HG02870 (cell line): ENCODE results near the gene PTPRC.

Experiments
- ATAC-seq: cut with Tn5 transposase; IDR thresholded peaks from one replicate; pipeline ENCODE4 v1.9.1; 2021; ENCODE audit warnings: mild to moderate bottlenecking, moderate library complexity; ENCODE audit not compliant: unreplicated experiment

PTPRC gene

DNA sequence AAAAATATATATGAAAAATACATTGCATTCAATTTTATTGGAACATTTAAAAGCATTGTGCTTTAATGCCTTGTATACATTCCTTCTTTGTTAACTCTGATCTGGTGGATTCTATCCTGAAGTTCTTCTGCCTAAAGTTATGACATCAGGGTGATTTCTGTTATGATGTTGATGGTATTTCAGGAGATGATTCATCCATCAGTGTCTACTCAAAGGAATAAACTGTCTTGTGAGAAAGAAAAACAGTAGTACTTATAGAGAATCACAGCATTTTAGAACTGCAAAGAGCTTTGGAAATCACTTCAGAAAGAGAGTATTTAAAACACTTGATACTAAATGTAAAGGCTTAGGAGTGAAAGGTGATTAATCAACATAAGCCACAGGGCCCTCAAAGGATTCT lies 155.7 kb downstream of the PTPRC start:
- no peak for ATAC-seq

DNA sequence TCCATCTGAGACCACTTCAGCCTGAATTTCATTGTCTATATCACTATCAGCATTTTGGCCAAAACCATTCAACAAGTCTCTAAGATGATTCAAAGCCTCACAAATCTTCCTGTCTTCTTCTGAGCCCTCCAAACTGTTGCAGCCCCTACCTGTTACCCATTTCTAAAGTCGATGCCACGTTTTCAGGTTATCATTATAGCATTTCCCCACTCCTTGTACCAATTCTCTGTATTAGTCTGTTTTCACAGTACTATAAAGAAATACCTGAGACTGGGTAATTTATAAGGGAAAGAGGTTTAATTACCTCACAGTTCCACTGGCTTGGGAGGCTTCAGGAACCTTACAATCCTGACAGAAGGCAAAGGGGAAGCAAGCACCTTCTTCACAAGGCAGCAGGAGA lies 158.8 kb downstream of the PTPRC start:
- no peak for ATAC-seq

DNA sequence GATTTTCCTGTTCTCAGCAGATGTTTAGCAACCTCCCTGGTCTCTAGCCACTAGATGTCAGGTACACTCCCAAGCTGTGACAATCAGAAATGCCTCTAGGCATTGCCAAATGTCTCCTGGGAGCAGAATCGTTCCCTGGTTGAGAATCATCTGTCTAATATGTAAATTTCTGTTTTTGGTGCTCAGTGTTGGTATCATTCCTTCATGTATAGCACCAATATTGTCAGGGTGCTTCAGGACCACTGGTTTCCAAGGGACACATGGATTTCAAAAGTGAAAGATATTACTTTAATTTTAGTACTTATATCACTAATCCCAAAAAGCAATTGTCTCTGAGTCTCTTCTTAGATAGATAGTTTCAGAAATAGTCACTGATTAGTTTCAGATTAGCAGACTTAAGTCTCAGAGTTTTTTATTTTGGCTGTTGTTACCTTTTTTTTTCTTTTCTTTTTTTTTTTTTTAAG lies 160.1 kb downstream of the PTPRC start:
- ATAC-seq, result peak; percentile 74

DNA sequence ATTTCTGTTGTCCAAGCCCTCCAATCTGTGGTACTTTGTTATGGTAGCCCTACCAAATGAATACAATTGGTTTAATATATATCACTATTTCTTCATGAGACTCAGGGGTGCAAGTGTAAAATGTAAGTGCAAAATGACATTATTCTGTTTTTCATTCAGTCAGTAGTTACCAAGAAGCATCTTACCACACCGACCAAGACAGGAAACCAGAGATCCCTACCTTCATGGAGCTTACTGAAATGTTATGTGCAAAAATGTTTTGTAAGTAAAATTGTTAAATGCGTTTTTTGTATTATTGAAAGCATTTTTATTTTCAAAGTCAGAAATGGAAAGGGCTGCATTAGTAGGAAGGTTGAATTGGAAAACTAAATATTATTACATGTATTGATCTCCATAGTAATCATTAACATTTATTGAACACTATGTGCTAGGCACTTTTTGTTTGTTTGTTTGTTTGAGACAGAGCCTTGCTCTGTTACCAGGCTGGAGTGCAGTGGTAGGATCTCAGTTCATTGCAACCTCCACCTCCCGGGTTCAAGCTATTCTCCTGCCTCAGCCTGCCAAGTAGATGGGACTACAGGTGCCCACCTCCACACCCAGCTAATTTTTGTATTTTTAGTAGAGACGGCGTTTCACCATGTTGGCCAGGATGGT lies 166.8 kb downstream of the PTPRC start:
- no peak for ATAC-seq

DNA sequence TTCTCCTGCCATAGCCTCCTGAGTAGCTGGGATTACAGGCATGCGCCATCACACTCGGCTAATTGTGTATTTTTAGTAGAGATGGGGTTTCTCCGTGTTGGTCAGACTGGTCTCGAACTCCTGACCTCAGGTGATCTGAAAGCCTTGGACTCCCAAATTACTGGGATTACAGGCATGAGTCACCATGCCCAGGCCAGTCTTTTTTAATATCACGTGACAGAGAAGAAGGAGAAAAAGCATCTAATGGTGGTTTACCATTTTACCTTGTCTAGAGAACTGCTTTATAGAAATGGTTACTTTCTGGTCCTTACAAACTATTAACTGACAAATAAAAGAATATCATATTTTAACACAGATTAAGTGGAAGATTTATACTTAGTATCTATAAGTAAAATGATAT lies 168.0 kb downstream of the PTPRC start:
- ATAC-seq, result no peak
